ENCODE results near the gene ADAMTSL3. TPM values are rescaled to one million over a fixed set of nuclear protein-coding genes. Genes with fewer than 3 reads are reported as not detected.

Gene ADAMTSL3
- total RNA-seq, 1 donor from 2014 or later = 0.32 TPM

- Mint-ChIP-seq H3K9me3 (ENCODE audit: unreplicated experiment) (peaks cover 2% of the 10 kb centered on the region), H3K4me1 (ENCODE audit: low read depth, unreplicated experiment) (peaks cover 6% of the 10 kb centered on the region), H3K4me3 (ENCODE audit: unreplicated experiment) (no peak overlapping the region), H3K27ac (ENCODE audit: unreplicated experiment) (no peak overlapping the region), H3K27me3 (ENCODE audit: unreplicated experiment) (peaks cover 3% of the 10 kb centered on the region), H3K36me3 (ENCODE audit: unreplicated experiment) (no peaks in the 10 kb centered on the region)
- no peak for TF ChIP-seq CTCF (IDR thresholded peaks at IDR 0.05; ENCODE audit: partially characterized antibody, unreplicated experiment)
- DNase-seq = no peak
Measured at GRCh38 chr15:83610901-83611685, 42.8 kb upstream of the ADAMTSL3 start.

GRCh38 chr15:83612226-83612625, 41.7 kb upstream of the ADAMTSL3 start:
- Mint-ChIP-seq H3K9me3 (ENCODE audit: unreplicated experiment) (peaks cover 2% of the 10 kb centered on the region), H3K27ac (ENCODE audit: unreplicated experiment) (no peak overlapping the region), H3K36me3 (ENCODE audit: unreplicated experiment) (no peaks in the 10 kb centered on the region), H3K4me1 (ENCODE audit: low read depth, unreplicated experiment) (peaks cover 6% of the 10 kb centered on the region), H3K4me3 (ENCODE audit: unreplicated experiment) (no peak overlapping the region), H3K27me3 (ENCODE audit: unreplicated experiment) (peaks cover 3% of the 10 kb centered on the region)
- no peak for DNase-seq
- TF ChIP-seq CTCF (IDR thresholded peaks at IDR 0.05; ENCODE audit: partially characterized antibody, unreplicated experiment) = no peak

- Mint-ChIP-seq H3K4me1 (ENCODE audit: low read depth, unreplicated experiment) (peaks cover 6% of the 10 kb centered on the region), H3K4me3 (ENCODE audit: unreplicated experiment) (no peak overlapping the region), H3K27me3 (ENCODE audit: unreplicated experiment) (peaks cover 3% of the 10 kb centered on the region), H3K27ac (ENCODE audit: unreplicated experiment) (no peak overlapping the region), H3K36me3 (ENCODE audit: unreplicated experiment) (no peaks in the 10 kb centered on the region), H3K9me3 (ENCODE audit: unreplicated experiment) (peaks cover 2% of the 10 kb centered on the region)
- no peak for TF ChIP-seq CTCF (IDR thresholded peaks at IDR 0.05; ENCODE audit: partially characterized antibody, unreplicated experiment)
- DNase-seq = no peak
Measured at GRCh38 chr15:83612898-83613635, 40.9 kb upstream of the ADAMTSL3 start.

DNA sequence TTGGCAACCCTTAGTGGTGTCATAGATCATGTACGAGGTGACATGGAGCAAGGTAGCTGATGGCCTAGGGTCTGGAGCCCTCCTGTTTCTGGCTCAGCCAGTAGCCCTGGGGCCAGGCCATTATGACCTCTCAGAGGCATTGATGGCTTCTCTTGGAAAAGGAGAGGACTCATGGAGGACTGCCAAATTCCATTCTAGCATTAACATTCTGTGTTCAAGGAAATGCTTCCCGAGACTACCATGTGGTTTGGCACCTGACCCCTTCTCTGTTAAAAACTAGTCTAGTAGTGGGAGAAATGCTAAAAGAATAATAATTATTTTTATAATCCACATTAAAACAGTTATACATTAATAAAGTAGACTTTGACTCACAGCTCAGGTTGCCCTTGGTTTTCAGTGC, 40.2 kb upstream of the ADAMTSL3 start:
- Mint-ChIP-seq H3K27me3 (ENCODE audit: unreplicated experiment) (peaks cover 3% of the 10 kb centered on the region), H3K4me3 (ENCODE audit: unreplicated experiment) (no peak overlapping the region), H3K27ac (ENCODE audit: unreplicated experiment) (no peak overlapping the region), H3K36me3 (ENCODE audit: unreplicated experiment) (no peaks in the 10 kb centered on the region), H3K9me3 (ENCODE audit: unreplicated experiment) (peaks cover 2% of the 10 kb centered on the region), H3K4me1 (ENCODE audit: low read depth, unreplicated experiment) (peaks cover 6% of the 10 kb centered on the region)
- TF ChIP-seq CTCF (IDR thresholded peaks at IDR 0.05; ENCODE audit: partially characterized antibody, unreplicated experiment) = no peak
- DNase-seq = no peak

DNA sequence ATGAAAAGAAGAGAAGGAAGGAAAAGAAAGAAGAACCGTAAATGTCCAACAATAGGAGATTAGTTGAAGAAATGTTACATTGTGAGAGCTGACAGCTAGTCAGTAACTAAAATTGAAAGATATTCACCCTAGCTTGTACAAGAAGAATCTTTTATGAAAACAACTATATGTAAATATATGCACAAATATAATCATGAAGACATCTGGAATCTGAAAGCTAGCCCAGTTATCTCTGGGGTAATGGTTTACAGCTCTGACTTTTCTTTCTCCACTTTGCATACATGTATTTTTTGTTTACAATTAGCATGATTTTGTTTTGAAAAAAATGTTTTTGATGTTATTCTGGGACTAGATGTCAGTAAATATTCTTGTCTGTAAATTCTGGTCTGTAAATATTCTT, 37.1 kb upstream of the ADAMTSL3 start:
- H3K27me3 Mint-ChIP-seq (ENCODE audit: unreplicated experiment) = peaks cover 2% of the 10 kb centered on the region
- peaks cover 8% of the 10 kb centered on the region for H3K36me3 Mint-ChIP-seq (ENCODE audit: unreplicated experiment)
- TF ChIP-seq CTCF (IDR thresholded peaks at IDR 0.05; ENCODE audit: partially characterized antibody, unreplicated experiment) = no peak

More for the DNA sequence above, 37.1 kb upstream of the ADAMTSL3 start:
- Mint-ChIP-seq H3K9me3 (ENCODE audit: unreplicated experiment) (peaks cover 2% of the 10 kb centered on the region), H3K4me3 (ENCODE audit: unreplicated experiment) (no peak overlapping the region), H3K4me1 (ENCODE audit: low read depth, unreplicated experiment) (peaks cover 3% of the 10 kb centered on the region), H3K27ac (ENCODE audit: unreplicated experiment) (no peak overlapping the region)
- no peak for DNase-seq

Measured in glutamatergic neuron (in vitro differentiated cells).